HG03095 (cell line): Measurements from ENCODE around the gene FBXO36.
"Not testable (repeated sequence)": the region's sequence is repeated elsewhere in the genome, so short reads cannot be mapped to it uniquely, and the experiment has no call there.

ENCODE experiments used
- ATAC-seq: cut with Tn5 transposase; IDR thresholded peaks from one replicate; pipeline ENCODE4 v1.9.1; 2021; ENCODE audit warnings: moderate library complexity; ENCODE audit not compliant: unreplicated experiment

Gene FBXO36

DNA sequence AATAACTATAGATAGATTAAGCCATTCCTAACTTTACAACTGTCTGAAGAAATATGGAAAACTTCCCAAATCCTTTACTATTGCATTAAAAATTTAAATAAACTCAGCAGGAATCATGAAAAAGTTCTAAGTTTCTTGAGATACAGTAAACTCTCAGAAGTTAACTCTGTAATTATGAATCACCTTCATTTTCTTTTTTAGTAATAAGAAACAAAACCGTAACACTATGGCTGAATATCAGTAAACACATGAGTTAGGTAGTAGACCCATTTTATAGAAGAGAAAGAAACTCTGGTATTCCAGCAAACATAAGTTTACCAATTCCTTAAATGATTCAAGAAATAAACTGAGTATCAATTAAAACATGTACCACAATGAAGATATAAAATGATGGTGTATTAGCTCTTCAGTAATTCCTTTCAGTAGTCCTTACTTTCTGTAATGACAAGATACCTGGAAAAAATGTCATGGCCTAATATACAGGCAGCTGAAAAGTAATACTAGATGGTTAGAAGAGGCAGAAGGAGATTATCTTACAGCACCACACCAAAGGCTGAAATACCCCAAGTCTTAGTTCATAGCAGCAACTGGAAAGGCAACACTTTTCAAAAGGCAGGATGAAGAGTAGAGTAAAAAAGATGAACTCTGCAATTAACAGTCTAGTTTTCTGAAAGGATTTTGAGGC is 12.0 kb upstream of the FBXO36 start:
- peak; percentile 15 for ATAC-seq

- peak; percentile 68 for ATAC-seq
Measured at GRCh38 chr2:229910832-229911412, 11.4 kb upstream of the FBXO36 start.

GRCh38 chr2:229914171-229914570 is 8.1 kb upstream of the FBXO36 start:
- ATAC-seq = no peak

DNA sequence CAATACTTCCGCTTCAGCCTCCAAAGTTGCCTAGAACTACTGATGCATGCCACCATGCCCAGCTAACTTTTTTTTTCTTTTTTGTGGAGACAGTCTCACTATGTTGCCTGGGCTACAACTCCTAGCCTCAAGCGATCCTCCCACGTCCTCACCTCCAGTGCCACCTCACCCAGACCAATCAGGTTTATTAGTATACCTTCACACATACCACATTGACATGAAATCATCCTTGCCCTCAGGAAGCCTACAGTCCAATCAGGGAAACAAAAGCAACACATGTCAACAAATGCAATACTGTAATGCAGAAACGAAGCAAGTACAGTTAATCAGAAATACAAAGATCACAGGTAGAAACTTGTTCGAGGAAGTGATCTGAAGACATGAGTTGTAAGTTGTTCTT is 4.5 kb upstream of the FBXO36 start:
- no peak for ATAC-seq

DNA sequence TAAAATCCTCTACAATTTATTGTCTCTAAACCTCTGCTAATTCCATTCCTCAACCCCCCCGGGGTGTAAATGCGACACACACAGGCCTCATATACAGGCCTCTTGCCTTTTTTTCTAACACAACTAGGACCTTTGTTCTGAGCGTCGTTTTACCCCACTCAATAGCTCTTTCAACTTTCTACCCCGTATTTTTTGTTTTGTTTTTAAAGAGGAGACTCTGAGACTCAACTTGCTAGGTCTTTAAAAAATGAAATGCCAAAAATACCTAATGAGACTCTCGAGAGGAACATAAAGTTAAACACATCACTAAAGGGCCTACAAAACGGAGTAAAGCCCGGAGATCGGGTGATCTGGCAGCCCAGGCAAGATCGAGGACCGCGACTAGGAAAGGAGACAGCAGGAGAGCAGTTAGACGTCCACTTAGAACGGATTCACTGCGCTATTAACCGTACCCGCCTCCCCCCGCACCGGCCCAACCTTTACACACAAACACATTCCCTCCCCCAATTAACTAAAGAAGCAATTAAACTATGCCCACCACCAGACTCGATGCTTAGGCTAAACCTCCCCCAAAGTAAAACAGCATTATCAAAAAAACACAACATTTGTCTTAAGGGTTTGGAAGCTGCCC is 2.2 kb upstream of the FBXO36 start:
- no peak for ATAC-seq

DNA sequence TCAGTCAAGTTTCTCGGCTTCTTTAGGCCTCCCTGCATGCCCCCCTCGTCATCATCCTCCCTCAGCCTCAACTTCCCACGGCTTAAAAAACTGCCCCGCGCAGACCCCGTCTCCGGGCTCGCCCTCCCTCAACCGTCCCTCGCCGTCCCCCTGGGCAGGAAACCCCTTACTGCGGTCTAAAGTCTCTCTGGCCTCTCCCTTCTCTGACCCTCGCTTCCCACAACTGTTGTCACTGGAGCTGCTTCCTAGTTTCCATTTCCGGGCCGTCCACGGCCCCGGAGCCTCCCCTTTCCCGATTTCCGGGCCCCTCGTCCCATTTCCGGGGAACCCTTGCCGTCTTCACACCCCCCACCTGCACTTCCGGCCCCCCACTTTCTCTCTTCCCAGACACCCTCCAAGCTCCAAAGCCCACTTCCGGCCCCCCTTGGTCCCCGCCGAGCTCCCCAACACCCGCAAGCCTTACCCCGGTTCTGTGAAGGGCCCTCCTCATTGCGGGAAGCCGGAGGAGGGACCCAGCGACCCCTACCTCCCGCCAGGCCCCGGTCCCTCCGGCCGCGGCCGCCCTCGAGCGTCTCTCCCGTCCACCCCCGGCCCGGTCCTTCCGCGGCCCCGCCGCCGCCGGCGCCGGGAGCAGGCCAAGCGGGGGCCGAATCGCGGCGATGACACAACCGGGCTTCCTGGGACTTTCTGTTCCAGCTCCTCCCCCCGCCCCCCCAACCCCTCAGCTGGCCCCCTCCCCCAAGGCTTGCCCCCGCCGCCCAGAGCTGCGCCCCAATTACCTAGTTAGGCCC is 1.0 kb upstream of the FBXO36 start:
- peak; percentile 25 for ATAC-seq

DNA sequence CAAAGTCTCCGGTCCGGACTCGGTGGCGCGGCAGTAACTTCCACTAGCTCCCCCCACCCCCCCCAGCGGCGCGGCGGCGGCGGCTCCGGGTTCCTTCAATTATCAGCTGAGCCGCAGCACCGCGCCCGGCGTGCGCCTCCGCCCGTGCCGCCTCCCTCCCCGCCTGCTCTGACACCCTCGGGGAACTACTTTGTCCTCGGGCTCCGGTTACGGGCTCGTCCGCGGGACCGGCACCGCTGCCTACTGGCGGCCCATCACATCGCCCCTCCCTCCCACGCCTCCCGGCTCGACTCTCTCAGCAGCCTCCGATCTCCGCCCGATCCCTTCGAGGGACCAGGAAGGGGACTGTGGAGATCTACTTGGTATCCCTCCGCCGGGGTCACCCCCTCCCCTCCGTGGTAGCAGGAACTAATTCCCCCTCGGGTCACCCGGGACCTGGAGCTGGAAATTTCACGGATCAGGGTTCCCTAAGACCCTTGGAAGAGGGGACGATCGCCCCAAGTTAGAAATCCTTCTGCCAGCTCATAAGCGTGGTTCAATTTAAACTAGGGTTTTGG is 333 bp upstream of the FBXO36 start, which contains the start of gene TRIP12:
Gene TRIP12, minus strand, starts transcription at position 118 of the 557 bp plus-strand sequence. CDS start 41,930 bp downstream, outside the sequence.
- ATAC-seq = peak; percentile 61

DNA sequence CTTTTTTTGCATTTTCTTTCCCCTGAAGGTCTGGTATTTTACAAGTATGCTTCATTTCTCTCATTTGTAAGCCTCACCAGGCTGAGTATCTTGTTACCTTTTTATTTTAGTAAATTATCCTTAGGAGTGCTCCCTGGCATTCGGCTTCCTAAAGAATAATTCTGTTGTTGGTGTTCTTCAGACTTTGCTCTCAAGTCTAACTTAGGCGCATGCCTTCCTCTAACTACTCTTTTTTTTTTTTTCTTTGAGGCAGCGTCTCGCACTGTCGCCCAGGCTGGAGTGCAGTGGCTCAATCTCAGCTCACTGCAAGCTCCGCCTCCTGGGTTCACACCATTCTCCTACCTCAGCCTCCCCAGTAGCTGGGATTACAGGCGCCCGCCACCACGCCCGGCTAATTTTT is 2.2 kb downstream of the FBXO36 start:
- not testable (repeated sequence) for ATAC-seq

GRCh38 chr2:229925201-229925600 is 2.9 kb downstream of the FBXO36 start:
- ATAC-seq = no peak

- no peak for ATAC-seq
Measured at GRCh38 chr2:229927817-229928321, 5.6 kb downstream of the FBXO36 start.

DNA sequence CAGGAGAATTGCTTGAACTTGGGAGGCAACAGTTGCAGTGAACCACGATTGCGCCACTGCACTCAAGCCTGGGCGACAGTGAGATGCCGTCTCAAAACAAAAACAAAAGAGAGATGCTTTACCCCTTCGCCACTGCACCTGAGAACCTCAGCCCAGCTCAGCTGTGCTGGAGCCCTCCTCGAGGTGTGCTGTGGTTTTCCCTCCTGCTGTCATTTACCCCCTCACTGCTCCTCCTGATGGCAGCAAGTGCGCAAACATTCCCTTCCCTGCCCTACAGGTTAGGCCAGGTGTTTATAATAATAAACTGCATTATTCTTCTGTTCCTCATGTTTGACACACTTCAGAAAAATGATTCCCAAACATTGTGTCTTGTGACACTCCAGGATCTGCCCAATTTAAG is 8.4 kb downstream of the FBXO36 start:
- no peak for ATAC-seq

DNA sequence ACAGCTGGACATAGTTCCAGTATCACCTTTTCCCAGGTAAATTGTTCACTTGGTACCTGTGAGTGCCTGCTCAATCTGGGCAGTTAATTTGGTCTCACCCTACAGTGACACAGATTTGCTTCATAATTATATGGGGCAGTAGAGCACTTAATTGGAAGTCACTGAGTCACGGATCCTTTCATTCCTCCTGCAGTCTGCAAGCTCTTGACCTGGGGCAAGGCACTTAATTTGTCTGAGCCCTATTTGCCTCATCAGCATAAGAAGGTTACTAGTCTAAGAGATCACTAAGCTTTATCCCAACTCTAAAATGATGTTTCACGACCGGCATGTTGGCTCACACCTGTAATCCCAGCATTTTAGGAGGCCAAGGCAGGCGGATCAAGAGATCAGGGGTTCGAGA is 8.9 kb downstream of the FBXO36 start:
- ATAC-seq = no peak

GRCh38 chr2:229937537-229937936 is 15.2 kb downstream of the FBXO36 start:
- ATAC-seq = no peak

- ATAC-seq = no peak
Measured at GRCh38 chr2:229942671-229943070, 20.4 kb downstream of the FBXO36 start.

DNA sequence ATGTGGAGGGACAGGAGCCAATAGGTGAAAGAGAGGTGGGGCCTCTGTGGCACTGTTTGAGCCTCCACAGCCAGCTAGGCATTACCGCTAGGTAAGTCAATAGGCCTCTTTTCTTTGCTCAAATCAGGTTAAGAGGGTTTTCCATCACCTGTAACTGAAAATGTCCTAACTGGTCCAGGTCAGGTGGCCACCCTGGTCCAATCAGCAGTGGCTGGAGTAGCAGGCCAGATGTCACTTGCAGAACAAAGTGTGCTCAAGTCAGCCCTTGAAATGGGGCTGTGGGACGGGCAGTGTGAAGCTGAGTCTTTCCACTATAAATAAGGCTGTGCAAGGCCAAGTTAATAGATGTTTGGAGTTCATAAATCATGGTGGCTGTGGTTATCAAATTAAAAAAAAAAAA is 20.9 kb downstream of the FBXO36 start:
- no peak for ATAC-seq

DNA sequence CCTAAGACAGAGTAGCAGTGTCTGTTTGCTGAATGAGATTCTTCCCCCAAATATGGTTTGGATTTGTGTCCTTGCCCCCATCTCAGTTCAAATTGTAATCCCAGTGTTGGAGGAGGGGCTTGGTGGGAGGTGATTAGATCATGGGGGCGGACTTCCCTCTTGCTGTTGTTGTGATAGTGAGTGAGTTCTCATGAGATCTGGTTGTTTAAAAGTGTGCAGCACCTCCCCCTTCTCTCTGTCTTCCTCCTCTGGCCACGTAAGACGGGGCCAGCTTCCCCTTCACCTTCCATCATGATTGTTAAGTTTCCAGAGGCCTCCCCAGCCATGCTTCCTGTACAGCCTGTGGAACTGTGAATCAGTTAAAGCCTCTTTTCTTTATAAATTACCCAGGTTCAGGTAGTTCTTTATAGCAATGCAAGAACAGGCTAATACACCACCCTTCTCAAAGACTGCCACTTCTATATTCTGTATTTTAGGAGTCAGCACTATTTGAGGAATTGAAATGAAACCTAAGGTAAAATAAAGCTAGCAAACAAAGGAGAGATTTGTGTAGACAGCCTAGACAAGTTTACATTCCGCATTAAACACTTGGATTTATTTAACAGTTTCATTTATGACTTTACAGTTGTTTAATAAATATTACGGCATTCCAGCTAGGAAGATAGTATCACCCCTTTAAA is 21.6 kb downstream of the FBXO36 start:
- ATAC-seq = no peak

GRCh38 chr2:229945975-229946374 is 23.7 kb downstream of the FBXO36 start:
- no peak for ATAC-seq

DNA sequence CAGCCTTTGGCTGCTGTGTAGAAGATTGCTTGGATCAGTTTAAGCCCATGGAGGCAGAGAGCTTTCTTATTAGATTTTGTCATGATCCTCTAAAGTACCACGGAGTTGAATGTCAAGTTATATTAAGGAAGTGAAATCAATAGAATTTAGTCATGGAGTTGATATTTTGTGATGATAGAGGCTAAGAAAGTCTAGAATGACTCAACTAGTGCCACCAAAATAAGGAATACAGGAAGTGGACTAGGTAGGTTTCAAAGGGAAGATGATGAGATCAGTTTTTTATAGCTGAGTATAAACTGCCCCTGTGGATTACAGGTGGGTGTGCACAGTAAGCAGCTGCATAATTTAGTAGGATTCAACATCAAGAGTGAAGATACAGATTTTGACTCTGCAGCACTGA is 25.2 kb downstream of the FBXO36 start:
- ATAC-seq = no peak

DNA sequence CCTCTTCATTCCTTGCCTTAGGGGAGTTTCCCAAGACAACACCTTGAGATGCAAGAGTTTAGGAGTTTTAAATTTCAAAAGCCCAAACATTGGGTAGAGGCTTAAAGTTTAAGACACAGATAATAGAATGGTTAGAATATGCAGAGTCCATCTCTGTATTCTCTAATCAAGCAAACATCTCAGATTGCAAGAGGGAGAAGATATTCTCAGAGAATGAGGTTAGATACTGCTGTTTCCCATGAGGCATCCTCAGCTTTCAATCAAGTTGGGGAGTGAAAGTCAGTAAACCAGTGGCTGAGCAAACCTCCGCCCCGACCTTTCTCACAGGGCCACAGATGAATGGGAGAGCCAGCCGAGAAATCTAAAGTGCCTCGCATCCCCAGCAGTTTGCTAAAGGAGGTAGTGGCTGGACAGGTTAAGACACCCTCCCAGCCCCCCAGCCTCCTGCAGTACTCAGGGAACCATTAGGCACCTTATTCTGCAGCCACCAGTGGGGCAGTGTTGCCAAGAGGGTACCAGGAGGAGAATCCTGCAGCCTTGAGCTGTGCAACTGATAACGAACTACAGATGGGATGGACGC is 30.0 kb downstream of the FBXO36 start:
- no peak for ATAC-seq

- ATAC-seq = no peak
Measured at GRCh38 chr2:229955663-229956062, 33.4 kb downstream of the FBXO36 start.
